NCI-H2196 (cell line): Measurements from ENCODE around the gene PDIA5.
A peak's percentile ranks its signal among the peaks of the same experiment; 100 is the strongest.
"Not testable (repeated sequence)": the region's sequence is repeated elsewhere in the genome, so short reads cannot be mapped to it uniquely, and the experiment has no call there.

ENCODE experiments used
- DNase-seq: peaks from one replicate; lab custom pipeline; 2025; ENCODE audit not compliant: unreplicated experiment; lab: John Stamatoyannopoulos, UW

PDIA5 gene

GRCh38 chr3:123090728-123091531 is 24.1 kb downstream of the PDIA5 start:
- peak; percentile 58 for DNase-seq

GRCh38 chr3:123092243-123092642 is 25.4 kb downstream of the PDIA5 start:
- DNase-seq, result no peak

GRCh38 chr3:123093696-123094095 is 26.9 kb downstream of the PDIA5 start:
- DNase-seq, result no peak

- DNase-seq, result no peak
Measured at GRCh38 chr3:123094516-123095313, 27.9 kb downstream of the PDIA5 start.

GRCh38 chr3:123096126-123096525 is 29.3 kb downstream of the PDIA5 start:
- no peak for DNase-seq

GRCh38 chr3:123096731-123097130 is 29.9 kb downstream of the PDIA5 start:
- DNase-seq, result peak; percentile 29

GRCh38 chr3:123098426-123099330 is 31.9 kb downstream of the PDIA5 start:
- DNase-seq, result no peak

- no peak for DNase-seq
Measured at GRCh38 chr3:123099331-123100192, 32.7 kb downstream of the PDIA5 start.

GRCh38 chr3:123100193-123100776 is 33.5 kb downstream of the PDIA5 start:
- DNase-seq, result no peak

GRCh38 chr3:123102249-123102648 is 35.4 kb downstream of the PDIA5 start:
- no peak for DNase-seq

GRCh38 chr3:123102826-123103225 is 36.0 kb downstream of the PDIA5 start:
- no peak for DNase-seq

GRCh38 chr3:123104550-123104949 is 37.7 kb downstream of the PDIA5 start:
- DNase-seq, result no peak

GRCh38 chr3:123105201-123106189 is 38.7 kb downstream of the PDIA5 start:
- no peak for DNase-seq

GRCh38 chr3:123110282-123110975 is 43.6 kb downstream of the PDIA5 start:
- DNase-seq, result no peak

GRCh38 chr3:123110976-123111615 is 44.3 kb downstream of the PDIA5 start:
- DNase-seq, result no peak

- no peak for DNase-seq
Measured at GRCh38 chr3:123111640-123112039, 44.8 kb downstream of the PDIA5 start.

GRCh38 chr3:123112232-123112631 is 45.4 kb downstream of the PDIA5 start:
- no peak for DNase-seq

GRCh38 chr3:123112656-123113055 is 45.8 kb downstream of the PDIA5 start:
- DNase-seq, result not testable (repeated sequence)
